HEK293 (cell line): ENCODE data around the gene RASSF10.

Experiments used
- CTCF ChIA-PET: fragments of 350-600 bp; formaldehyde crosslinking; extraction: SDS; loops from one replicate; lab custom pipeline; 2021; ENCODE audit warnings: antibody characterized with exemption; lab: Yijun Ruan, JAX
- POLR2A ChIA-PET: fragments of 300-600 bp; formaldehyde crosslinking; extraction: SDS; loops from one replicate; lab custom pipeline; 2020; ENCODE audit warnings: antibody characterized with exemption, inconsistent platforms; lab: Yijun Ruan, JAX
- H3K27ac ChIP-seq: fragments of 200-500 bp; sonication (Bioruptor generic); 2 replicates; pipeline ENCODE4 v1.5.1; 2014; ENCODE audit warnings: low read depth, low read length, control low read depth, inconsistent platforms; ENCODE audit errors: extremely low read depth
- H3K36me3 ChIP-seq, 2 experiments: fragments of 200-500 bp in 1 of 2; sonication (Bioruptor generic) in 1 of 2; 1 replicate in 1 of 2; 2 replicates in 1 of 2; pipeline ENCODE4 v1.5.1; 2014 to 2017; ENCODE audit warnings: inconsistent platforms in 2 of 2, low read length in 2 of 2; ENCODE audit not compliant: control insufficient read depth in 2 of 2, insufficient read depth in 1 of 2
- H3K4me1 ChIP-seq: fragments of 200-500 bp; sonication (Bioruptor generic); 2 replicates; pipeline ENCODE4 v1.5.1; 2014; ENCODE audit warnings: mild to moderate bottlenecking, low read length, inconsistent platforms; ENCODE audit not compliant: control insufficient read depth, insufficient read depth
- H3K4me3 ChIP-seq: 2 replicates; pipeline ENCODE4 v1.5.1; 2011; ENCODE audit warnings: low read depth, mild to moderate bottlenecking, control low read depth, low read length, moderate library complexity
- H3K9me3 ChIP-seq: fragments of 200-500 bp; sonication (Bioruptor generic); 2 replicates; pipeline ENCODE4 v1.5.1; 2014; ENCODE audit warnings: low read depth, low read length, inconsistent platforms; ENCODE audit not compliant: control insufficient read depth, insufficient read depth
- EGR2 ChIP-seq: fragments of 450-650 bp; formaldehyde crosslinking; IDR thresholded peaks from 2 replicates; pipeline ENCODE4 v1.5.1; 2016; ENCODE audit warnings: low read depth, missing biosample characterization, missing genetic modification characterization
- HOXC10 ChIP-seq: sonication (generic); formaldehyde crosslinking; IDR thresholded peaks from 2 replicates; pipeline ENCODE4 v1.8.1; 2023; ENCODE audit warnings: mild to moderate bottlenecking, missing genetic modification reagents
- MEIS1 ChIP-seq: sonication (generic); formaldehyde crosslinking; IDR thresholded peaks from 2 replicates; pipeline ENCODE4 v1.8.1; 2022; ENCODE audit warnings: missing genetic modification reagents, mild to moderate bottlenecking, borderline replicate concordance
- PBX3 ChIP-seq: sonication (generic); formaldehyde crosslinking; IDR thresholded peaks from 2 replicates; pipeline ENCODE4 v1.8.1; 2022; ENCODE audit warnings: mild to moderate bottlenecking, moderate library complexity, missing genetic modification reagents
- PRDM10 ChIP-seq: fragments of 450-650 bp; formaldehyde crosslinking; IDR thresholded peaks from 2 replicates; pipeline ENCODE4 v1.5.1; 2016; ENCODE audit warnings: missing biosample characterization, missing genetic modification characterization
- SALL2 ChIP-seq: fragments of 450-650 bp; formaldehyde crosslinking; IDR thresholded peaks from 2 replicates; pipeline ENCODE4 v1.5.0; 2017; ENCODE audit warnings: missing biosample characterization, mild to moderate bottlenecking, missing genetic modification characterization, borderline replicate concordance
- TSHZ1 ChIP-seq: fragments of 450-650 bp; formaldehyde crosslinking; IDR thresholded peaks from 2 replicates; pipeline ENCODE4 v1.5.1; 2016; ENCODE audit warnings: missing biosample characterization, missing genetic modification characterization, borderline replicate concordance
- YY2 ChIP-seq: fragments of 450-650 bp; formaldehyde crosslinking; IDR thresholded peaks from 2 replicates; pipeline ENCODE4 v1.5.1; 2016; ENCODE audit warnings: missing biosample characterization, missing genetic modification characterization
- ZFHX2 ChIP-seq: fragments of 450-650 bp; formaldehyde crosslinking; conservative IDR thresholded peaks from 2 replicates; pipeline ENCODE4 v1.5.1; 2016; ENCODE audit warnings: missing biosample characterization, missing genetic modification characterization
- ZNF114 ChIP-seq: fragments of 450-650 bp; formaldehyde crosslinking; IDR thresholded peaks from 2 replicates; pipeline ENCODE4 v1.5.0; 2017; ENCODE audit warnings: missing biosample characterization, missing genetic modification characterization
- ZNF121 ChIP-seq: fragments of 450-650 bp; formaldehyde crosslinking; IDR thresholded peaks from 2 replicates; pipeline ENCODE4 v1.5.1; 2016; ENCODE audit warnings: missing biosample characterization, missing genetic modification characterization
- ZNF146 ChIP-seq: fragments of 450-650 bp; formaldehyde crosslinking; IDR thresholded peaks from 2 replicates; pipeline ENCODE4 v1.5.1; 2016; ENCODE audit warnings: missing biosample characterization, missing genetic modification characterization
- ZNF211 ChIP-seq: fragments of 450-650 bp; formaldehyde crosslinking; IDR thresholded peaks from 2 replicates; pipeline ENCODE4 v1.5.1; 2016; ENCODE audit warnings: low read depth, missing biosample characterization, missing genetic modification characterization
- ZNF266 ChIP-seq: fragments of 450-650 bp; formaldehyde crosslinking; IDR thresholded peaks from 2 replicates; pipeline ENCODE4 v1.5.1; 2016; ENCODE audit warnings: missing biosample characterization, missing genetic modification characterization, low read depth
- ZNF37A ChIP-seq: fragments of 450-650 bp; IDR thresholded peaks from 2 replicates; pipeline ENCODE4 v1.5.1; 2018; ENCODE audit warnings: missing biosample characterization, missing genetic modification characterization
- ZNF398 ChIP-seq: fragments of 450-650 bp; formaldehyde crosslinking; IDR thresholded peaks from 2 replicates; pipeline ENCODE4 v1.5.1; 2017; ENCODE audit warnings: missing biosample characterization, missing genetic modification characterization
- ZNF433 ChIP-seq: fragments of 450-650 bp; formaldehyde crosslinking; IDR thresholded peaks from 2 replicates; pipeline ENCODE4 v1.5.1; 2016; ENCODE audit warnings: missing biosample characterization, missing genetic modification characterization, low read depth
- ZNF521 ChIP-seq: fragments of 450-650 bp; formaldehyde crosslinking; IDR thresholded peaks from 2 replicates; pipeline ENCODE4 v1.5.1; 2017; ENCODE audit warnings: missing biosample characterization, mild to moderate bottlenecking, missing genetic modification characterization
- ZNF560 ChIP-seq: fragments of 450-650 bp; formaldehyde crosslinking; IDR thresholded peaks from 2 replicates; pipeline ENCODE4 v1.5.1; 2017; ENCODE audit warnings: missing biosample characterization, missing genetic modification characterization, borderline replicate concordance
- ZNF571 ChIP-seq: fragments of 450-650 bp; formaldehyde crosslinking; IDR thresholded peaks from 2 replicates; pipeline ENCODE4 v1.5.0; 2017; ENCODE audit warnings: missing biosample characterization, missing genetic modification characterization
- ZNF704 ChIP-seq: fragments of 450-650 bp; formaldehyde crosslinking; IDR thresholded peaks from 2 replicates; pipeline ENCODE4 v1.5.1; 2016; ENCODE audit warnings: missing biosample characterization, missing genetic modification characterization
- ZNF791 ChIP-seq: fragments of 450-650 bp; formaldehyde crosslinking; IDR thresholded peaks from 2 replicates; pipeline ENCODE4 v1.5.1; 2016; ENCODE audit warnings: missing biosample characterization, missing genetic modification characterization

Gene RASSF10

GRCh38 chr11:13039126-13039525 is 30.0 kb downstream of the RASSF10 start (continued):
- TF ChIP-seq TSHZ1 (no peak), ZNF37A (no peak), EGR2 (tag by site-specific recombination) (no peak), ZNF791 (tag by site-specific recombination) (no peak), ZNF704 (tag by site-specific recombination) (no peak), ZNF433 (no peak), ZNF560 (tag by site-specific recombination) (no peak), ZNF266 (tag by site-specific recombination) (no peak), SALL2 (tag by site-specific recombination) (no peak), ZNF114 (tag by site-specific recombination) (no peak), HOXC10 (no peak)

GRCh38 chr11:13040969-13041561 is 31.9 kb downstream of the RASSF10 start:
- Histone ChIP-seq H3K4me1 (no peaks in the 10 kb centered on the region), H3K27ac (no peak overlapping the region), H3K4me3 (no peak overlapping the region), H3K9me3 (no peaks in the 10 kb centered on the region), H3K36me3 (no peaks in the 10 kb centered on the region)
- CTCF ChIA-PET, result interaction anchor here (0.6 kb wide), 1 partner anchor 11 kb away, joined by 3 read pairs; no protein-coding TSS in a partner anchor
- POLR2A ChIA-PET, result interaction anchor here (1.0 kb wide), 1 partner anchor 167 kb away, joined by 3 read pairs; no protein-coding TSS in a partner anchor
- TF ChIP-seq ZNF211, result no peak
- TF ChIP-seq PBX3 (CRISPR knock-in tag), result no peak
- TF ChIP-seq MEIS1, result no peak
- no peak for TF ChIP-seq PRDM10
- no peak for TF ChIP-seq ZFHX2 (tag by site-specific recombination)
- TF ChIP-seq HOXC10, result no peak
- no peak for TF ChIP-seq ZNF146 (tag by site-specific recombination)
- no peak for TF ChIP-seq TSHZ1
- no peak for TF ChIP-seq YY2 (tag by site-specific recombination)
- no peak for TF ChIP-seq ZNF398 (tag by site-specific recombination)
- TF ChIP-seq ZNF571 (tag by site-specific recombination), result no peak
- TF ChIP-seq ZNF121 (tag by site-specific recombination), result no peak
- TF ChIP-seq ZNF521 (tag by site-specific recombination), result no peak
